IMR-90 (cell line): ENCODE results near the gene SLC35F1. TPM values are rescaled to one million over a fixed set of nuclear protein-coding genes. Genes with fewer than 3 reads are reported as not detected.

Source experiments
- ATAC-seq: fragments of 200-7000 bp; cut with Tn5 transposase; 2 replicates; pipeline ENCODE4 v1.9.1; 2020; ENCODE audit warnings: low read depth, mild to moderate bottlenecking, moderate library complexity
- BruUV-seq: library from RNA; stranded (reverse); fragments of 400-500 nt; replicated peaks from 2 replicates; lab custom pipeline; 2021; lab: Mats Ljungman, UMichigan
- CTCF ChIA-PET: fragments of 300-600 bp; formaldehyde crosslinking; extraction: SDS; loops from one replicate; lab custom pipeline; 2021; ENCODE audit warnings: antibody characterized with exemption; lab: Yijun Ruan, JAX
- POLR2A ChIA-PET: fragments of 300-600 bp; sonication (Branson Sonifier 250); formaldehyde crosslinking; loops from one replicate; lab custom pipeline; 2022; ENCODE audit warnings: antibody characterized with exemption; ENCODE audit not compliant: unreplicated experiment; lab: Charles Lee
- DNase-seq: peaks from one replicate; pipeline ENCODE4 v3.0.0; 2013
- H2AFZ ChIP-seq: replicated peaks from 2 replicates; pipeline ENCODE3; 2013; ENCODE audit warnings: low read length, mild to moderate bottlenecking; ENCODE audit not compliant: poor library complexity
- H2AK5ac ChIP-seq: 2 replicates; pipeline ENCODE4 v1.6.1; 2013; ENCODE audit warnings: low read depth, low read length, inconsistent platforms
- H2AK9ac ChIP-seq: replicated peaks from 2 replicates; pipeline ENCODE3; 2013; ENCODE audit warnings: mild to moderate bottlenecking, low read depth, low read length, moderate library complexity; ENCODE audit not compliant: poor library complexity
- H2BK120ac ChIP-seq: 2 replicates; pipeline ENCODE4 v1.6.1; 2013; ENCODE audit warnings: low read depth, low read length, inconsistent platforms
- H2BK15ac ChIP-seq: 3 replicates; pipeline ENCODE4 v1.6.1; 2013; ENCODE audit warnings: low read depth, low read length, inconsistent platforms
- H2BK20ac ChIP-seq: 2 replicates; pipeline ENCODE4 v1.6.1; 2013; ENCODE audit warnings: low read depth, mild to moderate bottlenecking, inconsistent platforms, low read length, moderate library complexity
- H2BK5ac ChIP-seq: 2 replicates; pipeline ENCODE4 v1.6.1; 2013; ENCODE audit warnings: mild to moderate bottlenecking, low read depth, low read length, inconsistent platforms; ENCODE audit not compliant: poor library complexity, severe bottlenecking
- H3K14ac ChIP-seq: replicated peaks from 2 replicates; pipeline ENCODE4 v1.6.1; 2013; ENCODE audit warnings: low read depth, low read length, inconsistent platforms
- H3K18ac ChIP-seq: 2 replicates; pipeline ENCODE4 v1.6.1; 2013; ENCODE audit warnings: low read depth, low read length, control low read depth
- H3K23ac ChIP-seq: 2 replicates; pipeline ENCODE4 v1.6.1; 2013; ENCODE audit warnings: low read depth, low read length, inconsistent platforms
- H3K27ac ChIP-seq: 2 replicates; pipeline ENCODE4 v1.5.1; 2013; ENCODE audit warnings: mild to moderate bottlenecking, control low read depth, low read length; ENCODE audit not compliant: insufficient read depth
- H3K27me3 ChIP-seq: 2 replicates; pipeline ENCODE4 v1.6.1; 2013; ENCODE audit warnings: low read length; ENCODE audit not compliant: control insufficient read depth, insufficient read depth
- H3K36me3 ChIP-seq: 2 replicates; pipeline ENCODE4 v1.6.1; 2013; ENCODE audit warnings: low read length, mixed read lengths; ENCODE audit not compliant: control insufficient read depth, insufficient read depth
- H3K4ac ChIP-seq: 2 replicates; pipeline ENCODE4 v1.6.1; 2013; ENCODE audit warnings: low read depth, low read length, inconsistent platforms
- H3K4me1 ChIP-seq: 2 replicates; pipeline ENCODE4 v1.6.1; 2013; ENCODE audit warnings: low read length, mixed read lengths; ENCODE audit not compliant: control insufficient read depth, insufficient read depth
- H3K4me2 ChIP-seq: 2 replicates; pipeline ENCODE4 v1.6.1; 2013; ENCODE audit warnings: low read depth, mild to moderate bottlenecking, control low read depth, low read length, moderate library complexity
- H3K4me3 ChIP-seq: 2 replicates; pipeline ENCODE4 v1.5.1; 2013; ENCODE audit warnings: low read depth, mild to moderate bottlenecking, control low read depth, low read length, moderate library complexity; ENCODE audit not compliant: insufficient read depth
- H3K56ac ChIP-seq: 2 replicates; pipeline ENCODE4 v1.6.1; 2013; ENCODE audit warnings: low read length, inconsistent platforms; ENCODE audit not compliant: insufficient read depth; ENCODE audit errors: extremely low read depth
- H3K79me1 ChIP-seq, 2 experiments: 2 replicates each; pipeline ENCODE4 v1.6.1; 2013; ENCODE audit warnings: low read length in 2 of 2, inconsistent platforms in 1 of 2, low read depth in 1 of 2
- H3K9ac ChIP-seq: 2 replicates; pipeline ENCODE4 v1.6.1; 2013; ENCODE audit warnings: low read depth, low read length, control low read depth
- H3K9me1 ChIP-seq: 2 replicates; pipeline ENCODE4 v1.6.1; 2013; ENCODE audit warnings: low read length, inconsistent platforms; ENCODE audit not compliant: insufficient read depth
- H3K9me3 ChIP-seq: 2 replicates; pipeline ENCODE4 v1.6.1; 2013; ENCODE audit warnings: low read length; ENCODE audit not compliant: control insufficient read depth, insufficient read depth
- H4K20me1 ChIP-seq: 2 replicates; pipeline ENCODE4 v1.6.1; 2013; ENCODE audit warnings: low read length, inconsistent platforms; ENCODE audit not compliant: insufficient read depth
- H4K5ac ChIP-seq: 2 replicates; pipeline ENCODE4 v1.6.1; 2013; ENCODE audit warnings: mild to moderate bottlenecking, low read depth, low read length, control low read depth
- H4K8ac ChIP-seq, 2 experiments: 2 replicates each; pipeline ENCODE4 v1.6.1; 2013; ENCODE audit warnings: low read depth in 2 of 2, low read length in 2 of 2, control low read depth in 1 of 2, inconsistent platforms in 1 of 2
- H4K91ac ChIP-seq: 2 replicates; pipeline ENCODE4 v1.6.1; 2013; ENCODE audit warnings: low read depth, low read length, inconsistent platforms; ENCODE audit not compliant: insufficient read depth
- BHLHE40 ChIP-seq: fragments of 150-350 bp; IDR thresholded peaks from 2 replicates; pipeline ENCODE4 v1.6.1; 2016; ENCODE audit warnings: mild to moderate bottlenecking, low read depth, low read length
- CEBPB ChIP-seq: IDR thresholded peaks from 2 replicates; pipeline ENCODE4 v1.6.1; 2012; ENCODE audit warnings: low read depth, low read length, improper control_type of control experiment
- CHD1 ChIP-seq: IDR thresholded peaks from 2 replicates; pipeline ENCODE4 v1.6.1; 2012; ENCODE audit warnings: low read depth, low read length, improper control_type of control experiment
- MAFK ChIP-seq: IDR thresholded peaks from 2 replicates; pipeline ENCODE4 v1.6.1; 2012; ENCODE audit warnings: low read depth, low read length, improper control_type of control experiment
- MAZ ChIP-seq: IDR thresholded peaks from 2 replicates; pipeline ENCODE4 v1.6.1; 2012; ENCODE audit warnings: low read depth, mild to moderate bottlenecking, low read length, improper control_type of control experiment, moderate library complexity, borderline replicate concordance
- MXI1 ChIP-seq: IDR thresholded peaks from 2 replicates; pipeline ENCODE4 v1.6.1; 2012; ENCODE audit warnings: low read depth, mild to moderate bottlenecking, low read length, moderate library complexity, borderline replicate concordance
- NFE2L2 ChIP-seq: fragments of 150-350 bp; IDR thresholded peaks from 2 replicates; pipeline ENCODE4 v1.6.1; 2016; ENCODE audit warnings: low read depth, mild to moderate bottlenecking, low read length
- RAD21 ChIP-seq: IDR thresholded peaks from 2 replicates; pipeline ENCODE4 v1.6.1; 2012; ENCODE audit warnings: low read length, improper control_type of control experiment
- RCOR1 ChIP-seq: IDR thresholded peaks from 2 replicates; pipeline ENCODE4 v1.6.1; 2012; ENCODE audit warnings: mild to moderate bottlenecking, low read length, improper control_type of control experiment; ENCODE audit not compliant: insufficient replicate concordance
- RFX5 ChIP-seq: IDR thresholded peaks from 2 replicates; pipeline ENCODE4 v1.8.0; 2012; ENCODE audit warnings: low read depth, mild to moderate bottlenecking, low read length, moderate library complexity
- SMC3 ChIP-seq: fragments of 150-350 bp; IDR thresholded peaks from 2 replicates; pipeline ENCODE4 v1.6.1; 2016; ENCODE audit warnings: low read depth, mild to moderate bottlenecking, antibody characterized with exemption, low read length, moderate library complexity
- WGBS, 2 experiments: methylation state at CpG; one replicate each; pipeline versions ENCODE4 v1.1.5 to v1.1.7; 2013; ENCODE audit warnings: missing lambda C conversion rate in 2 of 2; ENCODE audit not compliant: insufficient read length in 1 of 2; ENCODE audit errors: extremely low coverage in 2 of 2; 5-methylcytosine and 5-hydroxymethylcytosine counted together
- dilution Hi-C: fragments of 300-500 bp; cut with HindIII; formaldehyde crosslinking; loops from one replicate; pipeline ENCODE4 v1.14.3; 2018; ENCODE audit warnings: low sequenced_read_pairs; ENCODE audit not compliant: unreplicated experiment
- in situ Hi-C: fragments of 300-500 bp; cut with MboI; formaldehyde crosslinking; loops from 3 replicates; pipeline ENCODE4 v1.14.3; 2019; ENCODE audit warnings: low sequenced_read_pairs, inconsistent platforms, mixed read lengths
- intact Hi-C: fragments of 100-400 bp; cut with micrococcal nuclease; formaldehyde crosslinking; loops from 2 replicates; pipeline ENCODE4 v1.10.0; 2022
- polyA plus RNA-seq, 3 experiments: library from polyadenylated mRNA; depleted of rRNA; stranded (reverse); fragments of >200 nt; gene quantifications; 2 replicates each; pipeline ENCODE4 v1.2.3, GENCODE V29; 2012; ENCODE audit warnings: low replicate concordance in 1 of 3
- total RNA-seq: library from RNA; depleted of rRNA; stranded (reverse); fragments of >200 nt; gene quantifications from 2 replicates; pipeline ENCODE4 v1.2.3, GENCODE V29; 2012
- TF ChIP-seq, protein P1 (sequence below): fragments of 150-350 bp; IDR thresholded peaks from 2 replicates; pipeline ENCODE4 v1.6.1; 2016; ENCODE audit warnings: low read depth, mild to moderate bottlenecking, low read length, moderate library complexity, borderline replicate concordance

SLC35F1 gene
- total and polyA plus RNA-seq, 2 of the 4 experiments (the other 2 are of a cell fraction): not detected

DNA sequence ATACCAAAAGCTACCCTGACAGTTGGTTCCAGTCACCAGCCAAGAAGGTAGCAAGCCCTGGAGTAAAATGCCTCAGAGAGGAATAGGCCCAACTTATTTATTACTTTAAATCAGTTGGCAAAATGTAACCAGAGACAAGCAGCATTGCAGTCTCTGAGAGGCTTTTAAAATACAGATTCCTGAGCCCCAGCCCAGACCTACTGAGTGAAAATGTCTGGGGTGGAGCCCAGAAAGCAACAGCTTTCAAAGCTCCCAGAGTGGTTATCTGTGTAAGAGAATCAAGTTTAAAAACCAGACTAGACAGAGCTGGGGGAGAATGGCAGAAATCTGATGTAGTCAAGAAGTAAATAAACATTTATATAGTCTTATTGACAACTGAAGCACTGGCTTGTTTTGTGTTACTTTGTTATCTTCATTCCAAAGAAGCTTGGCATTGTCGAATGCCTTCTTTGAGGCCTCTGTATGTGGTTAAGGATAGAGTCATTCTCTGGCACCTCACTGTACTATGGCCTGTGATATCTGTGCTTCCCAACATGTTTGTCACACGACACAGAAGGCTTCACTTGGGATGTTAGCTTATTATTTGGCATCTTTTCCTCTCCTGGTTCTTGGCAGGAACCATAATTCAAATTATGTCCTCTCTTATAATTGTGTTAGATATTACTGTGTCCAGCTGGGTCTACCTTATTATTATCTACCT is 313.5 kb downstream of the SLC35F1 start:
- H2BK15ac ChIP-seq: no peak overlapping the region

More for the DNA sequence above, 313.5 kb downstream of the SLC35F1 start:
- intact Hi-C loops: no loop called here
- no peak overlapping the region for H4K8ac ChIP-seq
- no peak overlapping the region for H3K23ac ChIP-seq
- H2AK9ac ChIP-seq: no peak overlapping the region
- no TSS peak for BruUV-seq
- H3K36me3 ChIP-seq: no peaks in the 10 kb centered on the region
- no peaks in the 10 kb centered on the region for H3K4me1 ChIP-seq
- no peak overlapping the region for H3K56ac ChIP-seq
- in situ Hi-C loops: no loop called here
- WGBS, 2 experiments: no CpG with 5 or more reads among the region's 2 CpGs
- ChIA-PET POLR2A (no interaction called here), CTCF (no interaction called here)
- H3K79me1 ChIP-seq: no peaks in the 10 kb centered on the region
- H3K14ac ChIP-seq: no peak overlapping the region
- H3K4me2 ChIP-seq: no peak overlapping the region
- H4K5ac ChIP-seq: no peak overlapping the region
- no peak overlapping the region for H3K4ac ChIP-seq
- H3K4me3 ChIP-seq: no peak overlapping the region
- H3K9me1 ChIP-seq: no peaks in the 10 kb centered on the region
- H4K91ac ChIP-seq: no peak overlapping the region
- TF ChIP-seq CHD1: no peak
- TF ChIP-seq MXI1: no peak
- TF ChIP-seq RCOR1: no peak
- TF ChIP-seq RAD21: no peak
- TF ChIP-seq SMC3: no peak
- TF ChIP-seq, protein P1, sequence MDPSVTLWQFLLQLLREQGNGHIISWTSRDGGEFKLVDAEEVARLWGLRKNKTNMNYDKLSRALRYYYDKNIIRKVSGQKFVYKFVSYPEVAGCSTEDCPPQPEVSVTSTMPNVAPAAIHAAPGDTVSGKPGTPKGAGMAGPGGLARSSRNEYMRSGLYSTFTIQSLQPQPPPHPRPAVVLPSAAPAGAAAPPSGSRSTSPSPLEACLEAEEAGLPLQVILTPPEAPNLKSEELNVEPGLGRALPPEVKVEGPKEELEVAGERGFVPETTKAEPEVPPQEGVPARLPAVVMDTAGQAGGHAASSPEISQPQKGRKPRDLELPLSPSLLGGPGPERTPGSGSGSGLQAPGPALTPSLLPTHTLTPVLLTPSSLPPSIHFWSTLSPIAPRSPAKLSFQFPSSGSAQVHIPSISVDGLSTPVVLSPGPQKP: no peak
- no peak for TF ChIP-seq MAZ
- no peak for TF ChIP-seq BHLHE40
- no peak for TF ChIP-seq CEBPB
- TF ChIP-seq MAFK: no peak
- no peak for TF ChIP-seq NFE2L2
- no peak for TF ChIP-seq RFX5
- dilution Hi-C loops: no loop called here
- no peak overlapping the region for H2AFZ ChIP-seq
- no peaks in the 10 kb centered on the region for H4K20me1 ChIP-seq
- H2AK5ac ChIP-seq: no peak overlapping the region
- no peak overlapping the region for H2BK20ac ChIP-seq
- no peak overlapping the region for H3K18ac ChIP-seq
- no peak for DNase-seq
- H2BK120ac ChIP-seq: no peak overlapping the region
- H3K27me3 ChIP-seq: no peaks in the 10 kb centered on the region
- H3K9ac ChIP-seq: no peak overlapping the region
- no peaks in the 10 kb centered on the region for H3K9me3 ChIP-seq
- no peak overlapping the region for H3K27ac ChIP-seq
- no peak for ATAC-seq
- no peak overlapping the region for H2BK5ac ChIP-seq
